C4-2B (cell line): ENCODE data around the gene CCDC127.

ENCODE experiments used
- H3K27ac ChIP-seq: fragments of 450-650 bp; 2 replicates; pipeline ENCODE4 v1.5.1; 2017
- CTCF ChIP-seq: fragments of 450-650 bp; conservative IDR thresholded peaks from 2 replicates; pipeline ENCODE4 v1.5.1; 2017; ENCODE audit warnings: mild to moderate bottlenecking
- ZFX ChIP-seq: fragments of 450-650 bp; IDR thresholded peaks from 2 replicates; pipeline ENCODE4 v1.6.1; 2017

The CCDC127 gene

GRCh38 chr5:160173-160510 lies 57.8 kb downstream of the CCDC127 start:
- no peak overlapping the region for H3K27ac ChIP-seq
- no peak for TF ChIP-seq CTCF
- TF ChIP-seq ZFX = no peak

DNA sequence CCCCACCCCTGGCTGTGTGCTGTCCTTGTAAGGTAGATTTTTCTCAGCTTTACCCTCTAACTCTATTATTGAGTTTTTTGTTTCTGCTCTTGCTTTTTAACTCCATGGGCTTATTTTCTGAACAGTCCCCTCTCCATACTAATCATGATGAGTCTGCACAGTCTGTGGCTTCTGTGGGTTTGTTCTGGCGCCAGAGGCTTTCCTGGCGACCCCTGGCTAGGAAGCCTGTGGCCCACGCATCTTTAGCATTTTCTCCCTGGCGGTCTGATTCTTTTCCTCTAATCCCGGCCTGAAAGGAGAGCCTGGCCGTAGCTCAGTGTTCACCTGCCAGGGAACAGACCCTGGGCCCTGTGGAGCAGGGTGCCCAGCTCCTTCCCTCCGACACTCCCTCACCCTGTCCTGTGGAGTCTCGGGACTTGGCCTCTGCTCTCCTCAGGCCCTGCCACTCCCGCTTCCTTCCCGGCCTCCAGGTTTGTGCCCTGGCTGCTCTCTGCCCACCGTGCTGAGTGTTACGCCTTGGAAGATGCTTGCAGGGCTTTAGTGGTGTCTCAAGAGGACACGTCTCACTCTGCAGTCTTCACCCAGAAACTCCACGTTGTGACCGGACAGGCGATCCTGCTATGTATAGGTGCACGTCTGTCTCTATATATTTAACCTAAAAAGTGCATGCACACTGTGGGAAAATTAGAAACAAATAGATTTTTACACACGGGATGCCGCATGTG lies 58.3 kb downstream of the CCDC127 start:
- TF ChIP-seq CTCF (no peak), ZFX (no peak)
- no peak overlapping the region for H3K27ac ChIP-seq

GRCh38 chr5:158807-159447 lies 59.0 kb downstream of the CCDC127 start:
- no peak for TF ChIP-seq CTCF
- no peak for TF ChIP-seq ZFX
- H3K27ac ChIP-seq = no peak overlapping the region

- H3K27ac ChIP-seq = no peak overlapping the region
- no peak for TF ChIP-seq CTCF
- TF ChIP-seq ZFX = no peak
These were observed 60.2 kb downstream of the CCDC127 start for GRCh38 chr5:157801-158200.

DNA sequence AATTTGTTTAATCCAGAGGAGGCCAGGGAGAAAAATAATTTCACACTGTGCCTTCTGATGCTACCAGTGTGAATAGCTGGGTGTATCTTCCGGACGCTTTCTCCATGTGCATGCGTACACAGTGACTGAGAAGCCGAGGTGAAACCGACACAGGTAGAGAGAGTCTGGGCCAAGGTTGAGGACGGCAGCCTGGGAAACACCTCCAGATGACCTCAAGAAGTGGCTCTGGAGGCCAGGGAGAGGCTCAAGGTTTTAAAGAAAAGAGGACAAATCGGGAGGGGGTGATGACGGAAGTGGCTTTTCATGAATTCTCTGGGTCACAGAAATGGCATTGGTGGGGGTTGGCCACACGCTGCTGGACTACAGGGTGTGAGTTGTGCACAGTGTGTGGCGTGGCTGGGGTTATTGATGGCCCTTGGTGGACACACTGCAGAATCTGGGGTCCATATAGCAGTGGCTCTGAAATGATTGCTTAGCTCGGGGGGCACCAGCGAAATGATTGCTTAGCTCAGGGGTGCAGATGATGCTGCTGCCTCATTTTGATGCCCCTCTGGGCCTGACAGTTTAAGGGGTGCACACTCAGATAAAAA lies 60.7 kb downstream of the CCDC127 start:
- no peak overlapping the region for H3K27ac ChIP-seq
- TF ChIP-seq ZFX = no peak
- TF ChIP-seq CTCF = no peak

DNA sequence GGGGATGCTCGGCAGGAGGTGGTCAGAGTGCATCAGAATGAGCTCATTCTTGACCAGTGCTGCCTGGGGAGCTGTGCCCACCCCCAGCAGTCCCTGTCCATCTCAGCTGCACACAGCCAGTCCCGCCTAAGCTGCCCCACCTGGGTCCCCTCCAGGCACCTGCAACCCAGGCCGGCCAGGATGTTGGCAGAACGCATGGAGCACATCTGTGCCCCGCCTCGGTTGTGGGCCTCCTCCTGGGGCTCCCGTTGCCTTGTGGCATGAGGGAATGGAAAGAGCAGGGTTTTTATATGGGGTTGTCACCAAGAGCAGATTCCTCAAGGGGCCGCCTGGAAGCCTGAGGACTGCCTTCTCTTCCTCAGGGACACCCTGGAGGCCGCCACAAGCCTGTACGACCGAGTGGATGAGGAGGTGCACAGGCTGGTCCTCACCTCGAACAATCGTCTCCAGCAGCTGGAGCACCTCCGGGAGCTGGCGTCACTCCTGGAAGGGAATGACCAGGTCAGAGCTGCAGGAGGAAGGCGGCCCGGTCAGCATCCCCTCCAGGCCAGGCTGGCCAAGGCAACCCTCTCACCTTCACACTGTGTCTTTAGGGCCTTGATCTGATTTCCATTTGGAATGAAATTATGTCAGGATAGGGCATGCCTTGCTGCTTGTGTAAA lies 61.4 kb downstream of the CCDC127 start:
- no peak for TF ChIP-seq CTCF
- TF ChIP-seq ZFX = no peak
- no peak overlapping the region for H3K27ac ChIP-seq
